ACC112 (cell line): ENCODE data around the gene DYNLT2B.
"Not testable (repeated sequence)": the region's sequence is repeated elsewhere in the genome, so short reads cannot be mapped to it uniquely, and the experiment has no call there.

ENCODE experiments used
- H2AFZ ChIP-seq: fragments of 200-600 bp; sonication (generic); one replicate; pipeline ENCODE4 v1.6.0; 2017; ENCODE audit warnings: antibody characterized with exemption, low read length; ENCODE audit not compliant: unreplicated experiment
- H3K27ac ChIP-seq: fragments of 200-600 bp; sonication (generic); 2 replicates; pipeline ENCODE4 v1.5.1; 2014; ENCODE audit warnings: low read depth, mild to moderate bottlenecking, antibody characterized with exemption, low read length, moderate library complexity
- H3K27me3 ChIP-seq: fragments of 200-600 bp; sonication (generic); 2 replicates; pipeline ENCODE4 v1.6.1; 2014; ENCODE audit warnings: mild to moderate bottlenecking, antibody characterized with exemption, low read length, moderate library complexity, mixed read lengths; ENCODE audit not compliant: insufficient read depth
- H3K36me3 ChIP-seq: fragments of 200-600 bp; sonication (generic); 2 replicates; pipeline ENCODE4 v1.6.1; 2016; ENCODE audit warnings: mild to moderate bottlenecking, antibody characterized with exemption, low read length, moderate library complexity, mixed read lengths; ENCODE audit not compliant: insufficient read depth
- H3K4me1 ChIP-seq: fragments of 200-600 bp; sonication (generic); one replicate; pipeline ENCODE4 v1.6.1; 2016; ENCODE audit warnings: low read length, mixed read lengths; ENCODE audit not compliant: insufficient read depth, unreplicated experiment, control insufficient read depth
- H3K4me3 ChIP-seq: fragments of 200-600 bp; sonication (generic); 2 replicates; pipeline ENCODE4 v1.5.1; 2014; ENCODE audit warnings: mild to moderate bottlenecking, low read depth, low read length
- H3K79me2 ChIP-seq: fragments of 200-600 bp; sonication (generic); one replicate; pipeline ENCODE4 v1.6.0; 2016; ENCODE audit warnings: low read length; ENCODE audit not compliant: control insufficient read depth, unreplicated experiment, insufficient read depth

Gene DYNLT2B

GRCh38 chr3:196317687-196318467, at the start of gene DYNLT2B:
Gene DYNLT2B (minus strand): TSS chr3:196318240. CDS start chr3:196318152, 88 bp downstream.
- peak within 1 kb of the TSS; percentile 81 for H3K4me3 ChIP-seq
- H3K4me1 ChIP-seq: peaks cover 4% of the 10 kb centered on the region
- peak within 1 kb of the TSS; percentile 73 for H2AFZ ChIP-seq
- H3K27me3 ChIP-seq: no peaks in the 10 kb centered on the region
- H3K36me3 ChIP-seq: no peaks in the 10 kb centered on the region
- H3K27ac ChIP-seq: peak within 1 kb of the TSS; percentile 78
- no peaks in the 10 kb centered on the region for H3K79me2 ChIP-seq

- Histone ChIP-seq H3K27me3 (no peaks in the 10 kb centered on the region), H3K4me1 (no peaks in the 10 kb centered on the region), H3K4me3 (no peak overlapping the region), H3K27ac (no peak overlapping the region), H3K36me3 (peaks cover 29% of the 10 kb centered on the region), H2AFZ (no peak overlapping the region), H3K79me2 (no peaks in the 10 kb centered on the region)
These were observed 47.7 kb upstream of the DYNLT2B start for GRCh38 chr3:196365736-196366135.

- H2AFZ ChIP-seq: no peak overlapping the region
- no peaks in the 10 kb centered on the region for H3K27me3 ChIP-seq
- no peaks in the 10 kb centered on the region for H3K79me2 ChIP-seq
- no peak overlapping the region for H3K4me3 ChIP-seq
- no peak overlapping the region for H3K27ac ChIP-seq
- peaks cover 41% of the 10 kb centered on the region for H3K36me3 ChIP-seq
- H3K4me1 ChIP-seq: no peaks in the 10 kb centered on the region
These were observed 42.5 kb upstream of the DYNLT2B start for GRCh38 chr3:196360586-196360985.

GRCh38 chr3:196358540-196358939, 40.5 kb upstream of the DYNLT2B start:
- H3K4me3 ChIP-seq, H2AFZ ChIP-seq, H3K27me3 ChIP-seq, H3K4me1 ChIP-seq, H3K27ac ChIP-seq, H3K79me2 ChIP-seq: not testable (repeated sequence)
- peaks cover 46% of the 10 kb centered on the region for H3K36me3 ChIP-seq

- Histone ChIP-seq H2AFZ (no peak overlapping the region), H3K27ac (no peak overlapping the region), H3K79me2 (no peaks in the 10 kb centered on the region), H3K4me3 (no peak overlapping the region), H3K36me3 (peaks cover 48% of the 10 kb centered on the region), H3K4me1 (no peaks in the 10 kb centered on the region), H3K27me3 (no peaks in the 10 kb centered on the region)
These were observed 39.9 kb upstream of the DYNLT2B start for GRCh38 chr3:196357905-196358304.

GRCh38 chr3:196356556-196356955, 38.5 kb upstream of the DYNLT2B start:
- Histone ChIP-seq H3K4me3 (no peak overlapping the region), H2AFZ (no peak overlapping the region), H3K36me3 (peaks cover 40% of the 10 kb centered on the region), H3K27me3 (no peaks in the 10 kb centered on the region), H3K4me1 (no peaks in the 10 kb centered on the region), H3K79me2 (no peaks in the 10 kb centered on the region), H3K27ac (no peak overlapping the region)

- no peaks in the 10 kb centered on the region for H3K79me2 ChIP-seq
- H3K4me1 ChIP-seq: no peaks in the 10 kb centered on the region
- H3K27me3 ChIP-seq: no peaks in the 10 kb centered on the region
- H3K27ac ChIP-seq: no peak overlapping the region
- peaks cover 32% of the 10 kb centered on the region for H3K36me3 ChIP-seq
- H2AFZ ChIP-seq: no peak overlapping the region
- H3K4me3 ChIP-seq: no peak overlapping the region
These were observed 37.6 kb upstream of the DYNLT2B start for GRCh38 chr3:196355668-196356067.

GRCh38 chr3:196354132-196354531, 36.1 kb upstream of the DYNLT2B start:
- Histone ChIP-seq H3K4me1 (peaks cover 7% of the 10 kb centered on the region), H3K36me3 (peaks cover 27% of the 10 kb centered on the region)

GRCh38 chr3:196351541-196351940, 33.5 kb upstream of the DYNLT2B start:
- peaks cover 7% of the 10 kb centered on the region for H3K4me1 ChIP-seq
- H2AFZ ChIP-seq: no peak overlapping the region
- no peak overlapping the region for H3K4me3 ChIP-seq
- no peaks in the 10 kb centered on the region for H3K79me2 ChIP-seq
- peaks cover 30% of the 10 kb centered on the region for H3K36me3 ChIP-seq
- no peaks in the 10 kb centered on the region for H3K27me3 ChIP-seq
- H3K27ac ChIP-seq: no peak overlapping the region

More at GRCh38 chr3:196354132-196354531, 36.1 kb upstream of the DYNLT2B start:
- H3K79me2 ChIP-seq: no peaks in the 10 kb centered on the region
- H3K27me3 ChIP-seq: no peaks in the 10 kb centered on the region
- H3K27ac ChIP-seq: no peak overlapping the region
- H3K4me3 ChIP-seq: no peak overlapping the region
- no peak overlapping the region for H2AFZ ChIP-seq

GRCh38 chr3:196350067-196350466, 32.0 kb upstream of the DYNLT2B start:
- H3K27ac ChIP-seq: no peak overlapping the region
- no peak overlapping the region for H2AFZ ChIP-seq
- H3K36me3 ChIP-seq: peaks cover 17% of the 10 kb centered on the region
- no peak overlapping the region for H3K4me3 ChIP-seq
- H3K27me3 ChIP-seq: no peaks in the 10 kb centered on the region
- H3K79me2 ChIP-seq: no peaks in the 10 kb centered on the region
- H3K4me1 ChIP-seq: peaks cover 7% of the 10 kb centered on the region

GRCh38 chr3:196348698-196349097, 30.7 kb upstream of the DYNLT2B start:
- Histone ChIP-seq H3K36me3 (peaks cover 14% of the 10 kb centered on the region), H3K4me1 (peaks cover 7% of the 10 kb centered on the region), H3K79me2 (no peaks in the 10 kb centered on the region), H2AFZ (no peak overlapping the region), H3K27ac (no peak overlapping the region), H3K27me3 (no peaks in the 10 kb centered on the region), H3K4me3 (no peak overlapping the region)
